ENCODE measurements around the gene IFT81. TPM values are rescaled to one million over a fixed set of nuclear protein-coding genes. Genes with fewer than 3 reads are reported as not detected.

Gene IFT81
- total RNA-seq, 4 donors from 2014 or later, result 6.8 to 12.6 (median 9.7) TPM

DNA sequence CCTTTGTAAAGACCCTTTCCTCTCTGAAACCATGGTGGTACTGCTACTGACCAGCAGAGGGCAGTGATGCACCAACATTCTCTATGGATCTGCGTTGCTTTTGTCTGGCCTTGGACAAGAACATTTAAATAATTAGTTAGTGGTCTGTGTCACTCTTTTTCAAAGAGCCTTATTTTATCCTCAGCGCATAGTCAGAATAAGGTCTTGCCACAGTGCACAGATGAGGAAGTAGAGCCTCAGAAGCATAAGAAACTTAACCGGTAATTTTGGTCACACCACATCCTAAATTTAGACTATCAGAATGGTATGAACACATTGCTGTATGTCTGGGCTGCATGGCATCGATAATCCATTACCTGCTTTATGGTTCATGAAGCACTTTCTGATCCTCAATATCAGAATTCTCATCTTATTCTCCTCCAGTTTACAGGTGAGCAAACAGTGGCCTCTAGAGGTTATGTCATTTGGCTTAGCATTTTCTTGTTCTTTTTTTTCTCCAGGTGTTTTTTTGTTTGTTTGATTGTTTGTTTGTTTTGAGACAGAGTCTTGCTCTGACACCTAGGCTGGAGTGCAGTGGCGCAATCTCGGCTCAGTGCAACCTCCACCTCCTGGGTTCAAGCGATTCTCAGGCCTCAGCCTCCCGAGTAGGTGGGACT lies 23.7 kb upstream of the IFT81 start:
- peak; percentile 71 to 93 for DNase-seq (ENCODE audit: low spot score in 2 of 2)
- WGBS, 2 donors, result 55% methylated on average over 8 of the region's 8 CpGs
- no peak overlapping the region for H3K4me3 ChIP-seq (ENCODE audit: low read depth, poor library complexity, severe bottlenecking)
- TF ChIP-seq, protein P1, sequence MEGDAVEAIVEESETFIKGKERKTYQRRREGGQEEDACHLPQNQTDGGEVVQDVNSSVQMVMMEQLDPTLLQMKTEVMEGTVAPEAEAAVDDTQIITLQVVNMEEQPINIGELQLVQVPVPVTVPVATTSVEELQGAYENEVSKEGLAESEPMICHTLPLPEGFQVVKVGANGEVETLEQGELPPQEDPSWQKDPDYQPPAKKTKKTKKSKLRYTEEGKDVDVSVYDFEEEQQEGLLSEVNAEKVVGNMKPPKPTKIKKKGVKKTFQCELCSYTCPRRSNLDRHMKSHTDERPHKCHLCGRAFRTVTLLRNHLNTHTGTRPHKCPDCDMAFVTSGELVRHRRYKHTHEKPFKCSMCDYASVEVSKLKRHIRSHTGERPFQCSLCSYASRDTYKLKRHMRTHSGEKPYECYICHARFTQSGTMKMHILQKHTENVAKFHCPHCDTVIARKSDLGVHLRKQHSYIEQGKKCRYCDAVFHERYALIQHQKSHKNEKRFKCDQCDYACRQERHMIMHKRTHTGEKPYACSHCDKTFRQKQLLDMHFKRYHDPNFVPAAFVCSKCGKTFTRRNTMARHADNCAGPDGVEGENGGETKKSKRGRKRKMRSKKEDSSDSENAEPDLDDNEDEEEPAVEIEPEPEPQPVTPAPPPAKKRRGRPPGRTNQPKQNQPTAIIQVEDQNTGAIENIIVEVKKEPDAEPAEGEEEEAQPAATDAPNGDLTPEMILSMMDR (IDR thresholded peaks at IDR 0.05), result peak in 1 of 3 donors; percentile 90
- no peak for TF ChIP-seq POLR2A (IDR thresholded peaks at IDR 0.05)
- intact Hi-C loops (cut with DNase I; ENCODE audit: low total_unique reads), result loop anchor here (10.0 kb wide), 1 partner anchor 324 kb away; no protein-coding TSS in a partner anchor

DNA sequence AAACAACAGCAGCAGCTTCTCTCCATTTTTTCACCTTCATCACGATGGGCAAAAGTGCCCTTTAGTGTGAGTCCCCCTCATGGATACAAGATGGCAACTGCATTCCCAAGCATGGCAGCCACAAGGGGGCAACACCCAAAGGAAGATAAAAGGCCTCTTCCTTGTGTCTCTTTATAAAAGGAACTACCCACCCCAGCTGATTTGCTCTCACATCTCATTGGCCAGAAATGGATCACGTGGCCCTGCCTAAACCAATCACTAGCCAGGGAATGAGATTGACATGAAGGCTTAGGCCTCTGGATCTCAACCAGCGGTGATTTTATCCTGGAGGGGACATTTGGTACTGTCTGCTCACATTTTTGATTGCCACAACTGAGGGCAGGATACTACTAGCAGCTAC lies 21.9 kb upstream of the IFT81 start:
- intact Hi-C loops (cut with DNase I; ENCODE audit: low total_unique reads), result loop anchor here (10.0 kb wide), 1 partner anchor 323 kb away; no protein-coding TSS in a partner anchor
- H3K4me3 ChIP-seq (ENCODE audit: low read depth, poor library complexity, severe bottlenecking), result no peak overlapping the region
- 90 to 93% methylated on average over 3 of the region's 3 CpGs for WGBS, 2 donors
- TF ChIP-seq, protein P1 (IDR thresholded peaks at IDR 0.05), result no peak
- no peak for TF ChIP-seq POLR2A (IDR thresholded peaks at IDR 0.05)
- DNase-seq (ENCODE audit: low spot score in 2 of 2), result no peak

DNA sequence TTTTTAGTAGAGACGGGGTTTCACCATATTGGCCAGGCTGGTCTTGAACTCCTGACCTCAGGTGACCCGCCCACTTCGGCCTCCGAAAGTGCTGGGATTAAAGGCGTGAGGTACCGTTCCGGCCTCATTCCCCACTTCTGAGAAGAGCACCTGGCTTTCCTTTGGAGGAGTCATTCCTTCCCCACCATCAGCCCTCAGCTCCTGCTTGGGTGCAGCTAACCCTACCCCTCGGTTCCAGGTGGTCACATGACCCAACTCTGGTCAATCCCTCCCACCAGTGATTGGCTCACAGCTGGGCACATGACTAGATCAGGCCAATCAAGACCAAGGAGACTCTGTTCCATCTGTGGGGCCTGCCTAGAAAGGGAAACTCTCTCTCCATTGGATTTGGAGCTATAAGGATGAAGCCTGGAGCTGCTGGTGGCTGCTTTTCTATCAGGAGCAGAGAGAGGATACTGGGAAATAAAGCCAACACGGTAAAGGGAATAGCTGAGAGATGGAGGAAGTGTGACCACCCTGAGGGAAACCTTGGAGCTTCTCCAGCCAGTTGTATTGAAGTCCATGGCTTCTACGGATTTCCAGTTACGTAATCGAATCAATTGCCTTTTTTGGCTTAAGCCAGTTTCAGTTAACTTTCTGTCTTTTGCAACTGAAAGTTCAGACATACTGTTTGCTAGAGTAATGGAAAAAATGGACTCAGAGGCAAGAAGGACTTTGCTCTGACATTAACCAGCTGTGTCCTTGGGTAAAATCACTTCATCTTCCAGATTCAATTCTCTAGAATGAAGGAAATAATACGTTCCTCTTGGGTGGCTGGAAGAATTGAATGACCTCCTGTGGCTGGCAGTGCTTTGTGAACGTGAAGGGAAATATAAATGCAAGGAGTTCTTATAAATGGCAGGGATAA lies 19.7 kb upstream of the IFT81 start:
- TF ChIP-seq POLR2A (IDR thresholded peaks at IDR 0.05), result no peak
- TF ChIP-seq, protein P1 (IDR thresholded peaks at IDR 0.05), result no peak
- 82 to 85% methylated on average over 14 of the region's 14 CpGs for WGBS, 2 donors
- no peak for DNase-seq (ENCODE audit: low spot score in 2 of 2)
- no peak overlapping the region for H3K4me3 ChIP-seq (ENCODE audit: low read depth, poor library complexity, severe bottlenecking)
- intact Hi-C loops (cut with DNase I; ENCODE audit: low total_unique reads), result loop anchor here (10.0 kb wide), 1 partner anchor 320 kb away; no protein-coding TSS in a partner anchor

DNA sequence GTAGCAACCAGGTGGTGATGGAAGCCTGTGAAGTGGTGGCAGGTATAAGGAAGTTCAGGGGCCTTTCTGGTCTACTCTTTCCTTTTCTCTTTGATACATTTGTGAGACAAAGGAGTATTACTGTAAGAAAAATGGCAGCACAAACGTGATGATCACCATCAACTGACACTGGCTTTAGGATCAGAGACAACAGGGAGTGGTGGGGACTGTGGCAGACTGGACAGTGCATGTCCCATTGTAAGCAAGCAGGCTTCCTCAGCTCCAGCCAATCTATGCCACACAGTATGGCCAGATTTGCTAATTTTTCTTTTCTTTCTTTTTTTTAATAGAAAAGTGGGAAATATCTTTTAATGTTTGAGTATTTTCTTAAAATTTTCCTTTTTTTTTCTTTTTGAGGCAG lies 19.0 kb upstream of the IFT81 start:
- TF ChIP-seq POLR2A (IDR thresholded peaks at IDR 0.05), result no peak
- TF ChIP-seq, protein P1 (IDR thresholded peaks at IDR 0.05), result no peak
- no peak overlapping the region for H3K4me3 ChIP-seq (ENCODE audit: low read depth, poor library complexity, severe bottlenecking)
- 69 to 70% methylated on average over 1 of the region's 1 CpG for WGBS, 2 donors
- intact Hi-C loops (cut with DNase I; ENCODE audit: low total_unique reads), result loop anchor here (10.0 kb wide), 1 partner anchor 320 kb away; no protein-coding TSS in a partner anchor
- DNase-seq (ENCODE audit: low spot score in 2 of 2), result no peak

DNA sequence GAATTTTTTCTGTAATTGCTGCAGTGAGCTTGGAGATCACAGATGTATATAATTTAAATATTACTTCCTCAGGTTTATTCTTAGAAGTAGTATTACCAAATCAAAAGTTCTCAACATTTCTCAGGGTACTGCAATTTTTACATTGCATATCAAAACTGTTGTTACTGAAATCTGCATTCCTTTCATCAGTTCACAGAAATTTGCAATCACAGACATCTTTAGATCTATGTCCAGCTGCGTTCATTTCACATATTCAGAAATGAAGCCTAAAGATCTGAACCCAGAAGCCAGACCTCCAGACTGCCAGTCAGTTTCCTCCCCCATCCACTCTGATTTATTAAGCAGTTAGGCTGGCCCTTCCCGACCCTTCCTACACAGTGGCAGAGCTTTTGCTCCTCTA lies 18.2 kb upstream of the IFT81 start:
- intact Hi-C loops (cut with DNase I; ENCODE audit: low total_unique reads), result loop anchor here (10.0 kb wide), 1 partner anchor 319 kb away; no protein-coding TSS in a partner anchor
- no peak overlapping the region for H3K4me3 ChIP-seq (ENCODE audit: low read depth, poor library complexity, severe bottlenecking)
- 64 to 71% methylated on average over 2 of the region's 2 CpGs for WGBS, 2 donors
- TF ChIP-seq POLR2A (IDR thresholded peaks at IDR 0.05), result no peak
- TF ChIP-seq, protein P1 (IDR thresholded peaks at IDR 0.05), result no peak
- no peak for DNase-seq (ENCODE audit: low spot score in 2 of 2)
